ENCODE data around the gene SEC61B.

- no peak for TF ChIP-seq CTCF (IDR thresholded peaks at IDR 0.05)
- no peak for TF ChIP-seq EP300 (IDR thresholded peaks at IDR 0.05)
These were observed 20.5 kb upstream of the SEC61B start for GRCh38 chr9:99201603-99202002.
